RCC 7860 (cell line): ENCODE data around the gene BICDL2.

Experiments used
- DNase-seq: peaks from one replicate; pipeline ENCODE4 v3.0.0-alpha.2; 2015; ENCODE audit warnings: low spot score
- FAIRE-seq: peaks from 2 replicates; lab custom pipeline; 2012; peaks lifted over from hg19 to GRCh38; lab: Jason Lieb, UNC

BICDL2 gene

GRCh38 chr16:2987833-2988232, 48.9 kb downstream of the BICDL2 start:
- DNase-seq (no peak), FAIRE-seq (no peak)

GRCh38 chr16:2987286-2987685, 49.5 kb downstream of the BICDL2 start:
- no peak for FAIRE-seq
- no peak for DNase-seq

GRCh38 chr16:2986623-2987188, 50.0 kb downstream of the BICDL2 start:
- FAIRE-seq (no peak), DNase-seq (no peak)

- DNase-seq = no peak
- no peak for FAIRE-seq
Measured at GRCh38 chr16:2985893-2986355, 50.8 kb downstream of the BICDL2 start.

- FAIRE-seq (no peak), DNase-seq (no peak)
Measured at GRCh38 chr16:2985462-2985861, 51.3 kb downstream of the BICDL2 start.

- FAIRE-seq = no peak
Measured at GRCh38 chr16:2983706-2984136, 53.0 kb downstream of the BICDL2 start.

GRCh38 chr16:2982402-2982801, 54.3 kb downstream of the BICDL2 start:
- DNase-seq = no peak
- FAIRE-seq = no peak

More at GRCh38 chr16:2983706-2984136, 53.0 kb downstream of the BICDL2 start:
- peak; percentile 78 for DNase-seq

GRCh38 chr16:2981899-2982250, 54.9 kb downstream of the BICDL2 start:
- FAIRE-seq (no peak), DNase-seq (no peak)

- FAIRE-seq = no peak
- no peak for DNase-seq
Measured at GRCh38 chr16:2981177-2981898, 55.4 kb downstream of the BICDL2 start.

- FAIRE-seq = no peak
Measured at GRCh38 chr16:2980227-2981176, 56.2 kb downstream of the BICDL2 start, which contains the start of gene PKMYT1. Gene PKMYT1, minus strand, starts transcription at chr16:2980446. Its CDS starts 789 bp downstream, at chr16:2979657.

GRCh38 chr16:2979669-2980226, 57.0 kb downstream of the BICDL2 start:
- FAIRE-seq = no peak
- DNase-seq = no peak

More at GRCh38 chr16:2980227-2981176, 56.2 kb downstream of the BICDL2 start, which contains the start of gene PKMYT1:
- DNase-seq = peak; percentile 79
